Measurements from ENCODE around the gene ACSL6. TPM values are rescaled to one million over a fixed set of nuclear protein-coding genes. Genes with fewer than 3 reads are reported as not detected.

Gene ACSL6
- total RNA-seq, 1 donor from 2014 or later, result not detected

DNA sequence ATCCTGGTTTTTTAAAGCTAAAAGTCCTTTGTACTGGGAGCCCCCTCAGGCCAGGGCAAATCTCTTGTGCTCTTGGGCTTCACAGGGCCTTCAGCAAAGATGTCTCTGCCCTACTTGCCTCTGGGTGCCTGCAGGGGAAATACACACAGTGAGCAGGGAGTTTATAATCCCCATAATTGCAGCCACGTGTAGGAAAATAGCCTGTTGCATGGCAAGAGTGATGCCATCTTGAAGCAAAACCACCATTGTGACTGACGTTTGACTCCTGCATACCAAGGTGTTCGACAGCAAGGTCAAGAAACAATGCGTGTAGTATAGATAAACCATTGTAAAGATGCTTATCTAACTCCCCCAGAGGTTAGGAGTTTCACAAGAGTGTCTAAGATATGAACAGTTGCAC lies 37.6 kb upstream of the ACSL6 start:
- no peak for DNase-seq (ENCODE audit: extremely low read depth, low read depth, low spot score)

DNA sequence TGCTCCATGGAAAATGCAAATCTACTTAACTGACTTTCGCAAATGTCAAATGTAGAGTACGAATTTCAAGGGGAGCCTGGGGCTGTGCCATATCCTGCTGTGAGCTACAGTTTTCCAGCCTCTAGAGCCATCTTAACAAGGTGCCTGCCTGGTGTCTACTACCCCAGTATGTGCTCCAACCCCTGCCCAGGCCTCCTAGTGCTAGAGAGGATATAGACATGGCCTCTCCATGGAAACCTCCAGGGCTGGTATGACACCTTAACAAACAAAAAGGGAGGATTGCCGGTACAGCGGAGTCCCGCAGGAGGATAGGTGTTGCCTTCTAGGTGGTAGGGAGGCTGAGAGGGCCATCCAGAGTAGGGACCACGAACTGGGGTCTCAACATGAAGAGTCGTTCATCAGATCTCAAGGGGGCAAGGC lies 35.4 kb upstream of the ACSL6 start:
- no peak for DNase-seq (ENCODE audit: extremely low read depth, low read depth, low spot score)

DNA sequence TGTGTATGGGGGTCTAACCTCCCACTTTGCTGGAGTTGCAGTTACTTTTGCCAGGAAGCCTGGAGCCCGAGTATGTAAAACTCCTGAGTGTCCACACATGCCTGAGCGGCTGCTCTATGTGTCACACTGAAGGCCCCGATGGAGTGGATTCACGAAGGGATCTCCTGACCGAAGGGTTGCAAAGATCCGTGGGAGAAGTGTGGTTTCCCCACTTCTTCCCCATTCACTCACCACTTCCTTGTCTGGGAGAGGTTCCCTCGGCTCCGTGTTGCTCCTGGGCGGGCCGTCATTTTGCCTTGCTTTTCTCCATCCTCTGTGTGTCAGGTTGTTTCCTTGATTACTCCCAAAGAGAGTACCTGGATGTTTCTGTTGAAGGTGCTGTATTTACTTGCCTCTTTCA lies 32.7 kb upstream of the ACSL6 start:
- DNase-seq (ENCODE audit: extremely low read depth, low read depth, low spot score), result no peak

DNA sequence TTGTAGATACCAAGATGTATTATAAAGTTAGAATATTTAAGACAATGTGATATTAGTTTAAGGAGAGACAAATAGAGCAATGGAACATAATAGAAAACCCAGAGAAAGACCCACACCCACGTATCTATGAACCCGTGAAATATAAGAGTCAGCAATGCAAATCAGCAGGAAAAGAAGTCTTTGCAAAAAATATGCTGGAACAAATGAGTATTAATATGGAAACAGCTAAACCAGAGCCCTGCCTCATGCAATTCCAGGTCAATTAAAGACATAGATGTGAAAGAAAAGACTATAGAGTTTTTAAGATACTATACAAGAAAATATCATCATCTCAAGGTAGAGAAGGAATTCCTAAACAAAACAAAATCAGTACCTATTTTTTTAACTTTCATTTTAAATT lies 25.9 kb upstream of the ACSL6 start:
- DNase-seq (ENCODE audit: extremely low read depth, low read depth, low spot score), result no peak

DNA sequence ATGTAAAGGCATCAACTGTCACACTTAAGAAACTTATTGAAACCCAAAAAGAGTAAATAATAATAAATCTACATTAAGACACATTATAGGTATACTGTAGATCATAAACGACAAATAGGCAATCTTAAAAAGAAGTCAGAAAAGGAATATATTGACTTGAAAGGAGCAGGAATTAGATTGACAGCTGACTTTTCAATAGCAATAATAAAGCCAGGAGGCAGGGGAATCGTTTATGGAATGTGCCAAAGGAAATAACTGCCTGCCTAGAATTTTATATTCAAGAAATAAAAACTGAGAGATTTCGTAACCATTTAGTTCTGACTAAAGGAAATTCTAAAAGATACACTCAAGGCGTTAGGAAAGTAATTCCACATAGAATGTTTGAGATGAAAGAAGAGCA lies 21.7 kb upstream of the ACSL6 start:
- no peak for DNase-seq (ENCODE audit: extremely low read depth, low read depth, low spot score)

DNA sequence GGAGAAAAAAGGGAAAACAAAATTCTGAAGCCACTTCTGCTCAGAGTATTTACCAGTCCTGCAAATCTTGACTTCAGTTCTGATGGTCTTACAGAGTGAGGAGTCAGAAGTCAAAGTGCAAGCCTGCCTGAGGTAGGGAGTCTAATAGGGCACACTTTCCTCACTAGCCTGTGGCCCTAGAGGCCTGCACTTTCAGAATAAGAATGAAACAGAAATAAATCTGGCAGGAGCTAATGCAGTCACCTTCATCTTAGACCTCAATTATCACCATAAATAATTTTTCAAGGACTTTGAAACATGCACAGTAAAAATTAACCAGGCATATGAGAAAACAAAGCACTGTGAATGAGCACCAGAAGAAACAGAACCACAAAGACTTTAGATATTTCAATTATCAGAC lies 20.7 kb upstream of the ACSL6 start:
- DNase-seq (ENCODE audit: extremely low read depth, low read depth, low spot score), result no peak

DNA sequence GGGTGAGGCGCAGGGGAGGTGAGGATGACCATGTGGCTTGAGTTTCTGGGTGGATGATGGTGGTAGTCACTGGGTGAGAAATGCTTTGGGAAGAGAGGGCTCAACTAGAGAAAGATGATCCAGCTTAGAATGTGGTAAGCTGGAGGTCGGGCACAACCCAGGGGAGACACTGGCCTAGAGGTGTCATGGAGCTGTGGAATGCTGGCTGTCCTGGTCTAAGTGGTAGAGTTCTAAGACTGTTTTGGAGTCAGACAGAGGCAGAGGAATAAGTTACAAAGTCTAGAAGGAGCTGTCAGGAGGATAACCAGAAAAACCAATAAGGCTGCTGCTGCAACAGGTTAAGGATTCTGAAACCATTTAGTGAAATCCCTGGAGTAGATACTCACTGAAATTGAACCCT lies 19.2 kb upstream of the ACSL6 start:
- no peak for DNase-seq (ENCODE audit: extremely low read depth, low read depth, low spot score)

DNA sequence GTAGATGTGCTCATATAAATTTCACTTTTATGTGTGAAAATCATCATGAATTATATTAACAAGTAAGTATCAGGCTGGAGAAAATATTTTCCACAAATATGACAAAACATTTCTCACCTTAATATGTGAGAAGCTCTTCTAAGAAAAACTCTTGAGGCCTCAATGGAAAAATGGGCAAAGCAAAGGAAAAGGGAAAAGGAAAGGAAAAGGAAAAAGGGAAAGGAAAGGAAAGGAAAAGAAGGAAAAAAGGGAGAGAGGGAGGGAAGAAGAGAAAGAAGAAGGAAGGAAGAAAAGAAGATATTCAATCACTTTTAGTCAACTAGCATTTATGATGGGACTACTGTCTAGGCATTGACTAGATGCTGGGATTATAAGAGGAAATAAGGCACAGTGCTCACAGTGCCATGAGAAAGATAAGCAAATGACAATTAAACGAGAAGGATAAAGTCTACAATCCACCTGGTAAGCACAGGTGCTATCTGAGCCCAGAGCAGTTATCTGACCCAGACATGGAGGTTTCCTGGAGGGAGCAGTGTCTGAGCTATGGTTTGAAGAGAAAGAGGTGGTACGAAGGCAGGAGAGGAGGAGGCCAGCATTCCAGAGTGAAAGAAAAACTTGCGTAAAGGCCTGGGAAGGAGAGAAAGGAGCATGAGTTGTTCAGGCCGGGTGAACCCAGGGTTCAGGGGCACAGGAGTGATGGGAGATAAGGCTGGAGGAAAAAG lies 18.3 kb upstream of the ACSL6 start:
- no peak for DNase-seq (ENCODE audit: extremely low read depth, low read depth, low spot score)

DNA sequence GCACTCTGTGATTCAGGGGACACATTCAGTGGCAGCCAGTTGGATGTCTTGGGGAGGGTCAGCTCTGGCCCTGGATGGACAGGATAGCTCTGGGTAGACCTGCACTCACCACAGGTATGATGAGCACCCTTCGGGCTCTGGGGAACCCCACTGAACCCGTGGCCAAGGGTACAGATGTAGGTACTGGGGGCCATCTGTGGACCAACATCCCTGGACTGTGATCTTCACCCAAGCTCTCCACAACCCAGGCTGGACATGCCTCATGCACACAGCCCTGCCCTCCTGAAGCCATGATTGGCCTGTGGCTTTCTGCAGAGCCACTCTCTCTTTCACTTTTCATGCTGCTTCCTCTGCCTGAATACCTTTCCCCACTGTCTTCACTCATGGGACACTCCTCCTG lies 15.6 kb upstream of the ACSL6 start:
- DNase-seq (ENCODE audit: extremely low read depth, low read depth, low spot score), result no peak

DNA sequence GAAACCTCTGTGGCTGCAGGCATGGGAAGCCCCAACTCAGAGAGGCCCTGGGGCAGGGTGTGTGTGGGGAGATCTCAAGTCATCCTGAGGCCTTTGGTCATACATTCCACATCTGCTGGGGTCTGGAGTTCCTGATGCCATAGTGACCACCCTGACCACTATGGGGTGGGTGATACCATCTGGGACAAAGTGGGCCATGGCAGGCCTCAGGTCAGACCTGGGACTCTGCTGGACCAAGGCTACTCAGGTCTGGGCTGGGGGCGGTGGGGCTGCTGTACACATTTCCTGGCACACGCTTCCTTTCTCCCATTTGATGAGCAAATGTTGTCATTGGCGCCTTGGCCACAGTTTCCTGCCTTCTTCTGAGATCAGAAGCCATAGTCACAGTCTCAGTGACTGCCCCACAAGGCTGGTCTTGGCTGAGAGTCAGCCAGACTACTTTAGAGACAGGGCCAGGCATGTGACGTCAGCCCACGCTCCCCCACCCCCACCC lies 15.1 kb upstream of the ACSL6 start:
- DNase-seq (ENCODE audit: extremely low read depth, low read depth, low spot score), result no peak

DNA sequence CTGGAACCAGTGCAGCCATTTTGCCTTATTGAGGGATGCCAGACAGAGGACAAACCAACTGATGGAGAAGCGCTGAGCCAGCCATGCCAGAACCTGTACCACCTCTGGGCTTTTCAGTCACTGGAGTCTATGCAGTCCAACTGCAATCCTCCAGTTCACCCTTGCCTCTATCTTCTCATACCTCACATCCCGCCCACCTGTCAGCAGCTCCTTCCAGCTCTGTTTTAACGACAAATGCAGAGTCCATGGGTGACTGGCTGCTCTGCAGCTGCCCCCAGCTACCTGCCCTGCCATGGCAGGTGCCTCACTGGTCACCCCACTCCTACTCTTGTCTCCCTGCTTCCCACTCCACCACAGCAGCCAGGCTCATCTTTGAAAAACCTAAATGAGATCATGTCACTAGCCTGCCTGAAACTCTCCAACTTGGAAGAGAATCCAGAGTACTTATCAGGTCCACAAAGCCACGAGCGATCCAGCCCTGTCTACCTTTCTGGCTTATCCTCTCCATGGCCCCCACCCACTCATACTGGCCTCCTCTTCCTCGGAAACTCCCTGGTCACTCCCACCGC lies 14.0 kb upstream of the ACSL6 start:
- no peak for DNase-seq (ENCODE audit: extremely low read depth, low read depth, low spot score)

DNA sequence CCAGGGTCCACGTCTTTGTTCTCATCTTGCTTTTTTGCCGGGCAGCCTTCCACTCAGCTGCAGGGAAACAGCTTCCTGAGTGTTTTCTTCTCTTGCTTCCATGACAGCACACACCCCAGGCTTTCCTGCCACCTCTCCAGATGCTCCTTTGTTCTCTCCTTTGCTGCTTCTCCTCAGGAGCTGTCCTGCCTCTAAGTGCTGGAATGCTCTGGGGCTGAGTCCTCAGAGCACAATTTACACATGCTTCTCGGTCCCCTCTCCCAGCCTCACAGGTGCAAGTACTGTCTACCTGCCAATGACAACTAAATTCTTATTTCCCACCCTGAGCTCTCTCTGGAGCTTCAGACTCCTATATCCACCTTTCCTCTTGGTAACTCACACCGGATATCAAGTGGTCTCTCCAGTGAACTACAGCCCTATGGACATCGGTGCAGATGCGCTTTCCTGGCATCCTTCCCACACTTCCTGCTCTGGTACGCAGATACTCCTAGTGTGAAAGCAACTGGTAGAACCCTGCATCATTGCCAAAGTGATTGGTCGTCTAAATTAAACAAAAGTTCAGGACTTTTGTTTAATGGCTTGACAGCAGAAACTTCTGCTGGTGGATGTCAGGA lies 13.4 kb upstream of the ACSL6 start:
- no peak for DNase-seq (ENCODE audit: extremely low read depth, low read depth, low spot score)

DNA sequence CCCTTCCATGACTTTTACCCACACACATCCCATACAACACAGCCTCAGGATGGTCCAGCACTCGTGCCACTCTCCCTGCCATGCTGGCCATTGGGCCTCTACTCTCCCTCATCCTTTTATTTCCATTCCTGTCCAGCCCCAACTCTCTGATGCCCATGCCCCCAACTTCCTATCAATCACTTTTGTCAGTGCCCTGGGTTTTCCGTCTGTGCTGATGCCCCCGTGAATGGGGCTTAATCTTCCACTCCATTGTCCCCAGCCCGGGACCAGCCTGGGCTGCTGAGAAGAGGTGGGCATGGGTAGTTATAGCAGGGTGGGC lies 12.6 kb upstream of the ACSL6 start:
- DNase-seq (ENCODE audit: extremely low read depth, low read depth, low spot score), result no peak

DNA sequence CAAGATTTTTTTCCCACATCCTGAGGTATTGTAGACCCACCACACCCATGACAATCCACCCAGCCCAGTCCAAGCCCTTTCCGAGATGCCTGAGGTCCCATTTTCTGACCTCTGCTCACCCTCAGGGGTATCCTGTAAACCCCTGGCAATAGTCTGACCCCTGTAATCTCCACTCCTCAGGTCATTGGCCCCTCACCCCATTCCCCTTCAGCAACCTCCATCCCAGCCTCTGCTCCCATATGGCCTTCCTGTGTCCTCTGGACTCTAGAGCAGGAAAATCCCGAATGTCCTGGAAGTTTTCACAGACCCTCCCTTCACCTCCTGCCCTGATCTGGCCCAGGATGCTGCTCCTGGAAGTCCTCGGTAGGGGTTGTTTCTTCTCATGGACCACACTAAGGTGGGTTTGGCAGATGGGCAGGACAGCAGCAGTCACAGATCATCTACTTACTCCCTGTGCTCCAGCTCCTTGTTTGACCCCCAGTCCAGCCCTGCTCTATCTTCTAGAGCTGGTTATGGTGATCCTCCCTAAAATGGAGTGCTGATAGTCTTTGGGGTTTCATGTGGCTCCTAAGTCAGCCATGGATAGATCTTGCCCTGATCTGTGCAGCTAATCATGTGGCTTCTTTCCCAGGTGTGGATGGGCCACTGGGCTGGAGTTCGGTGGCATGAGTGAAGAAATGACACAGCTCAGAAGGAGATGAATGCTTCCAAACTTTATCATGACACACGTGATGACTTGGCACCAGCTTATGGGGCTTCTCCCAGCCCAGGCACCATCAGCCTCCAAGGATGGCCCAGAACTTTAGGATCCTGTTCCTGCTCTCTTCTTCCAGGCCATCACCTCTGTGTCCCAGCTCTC lies 12.0 kb upstream of the ACSL6 start:
- DNase-seq (ENCODE audit: extremely low read depth, low read depth, low spot score), result no peak

DNA sequence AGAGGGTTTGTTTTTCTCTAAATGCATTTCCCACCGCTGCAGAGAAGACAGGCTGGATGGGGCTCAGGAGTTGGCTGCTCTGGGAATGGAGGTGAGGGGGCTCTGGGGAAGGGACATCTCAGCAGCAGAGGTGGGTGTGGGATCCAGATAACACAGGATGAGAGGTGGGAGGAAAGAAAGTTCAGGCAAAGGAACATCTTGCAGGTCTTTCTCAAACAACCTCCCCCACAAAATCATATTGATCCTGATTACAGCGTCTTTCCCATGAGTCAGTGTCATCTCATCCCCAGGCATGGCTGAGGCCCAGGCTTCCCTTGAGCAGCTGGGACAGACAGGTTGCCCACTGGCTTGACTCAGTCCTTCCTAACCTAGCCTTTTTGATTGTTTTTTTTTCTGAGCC lies 11.3 kb upstream of the ACSL6 start:
- no peak for DNase-seq (ENCODE audit: extremely low read depth, low read depth, low spot score)

DNA sequence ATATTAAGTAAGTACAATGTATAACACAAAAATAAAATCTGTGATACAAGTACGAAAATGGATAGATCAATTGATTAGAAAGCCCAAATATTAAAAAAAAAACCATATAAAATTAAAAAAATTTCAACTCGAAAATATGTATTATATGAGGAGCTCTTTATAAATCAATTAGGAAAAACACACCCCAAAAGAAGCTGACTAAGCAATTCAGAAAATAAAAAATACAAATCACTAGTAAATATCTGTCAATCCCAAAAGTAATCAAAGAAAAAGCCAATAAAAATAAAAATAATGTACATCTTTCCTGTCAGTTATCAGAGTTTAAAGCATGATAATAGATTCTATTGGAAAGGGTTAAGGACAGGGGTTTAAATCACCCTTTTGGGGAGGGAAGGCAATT lies 10.2 kb upstream of the ACSL6 start:
- no peak for DNase-seq (ENCODE audit: extremely low read depth, low read depth, low spot score)

DNA sequence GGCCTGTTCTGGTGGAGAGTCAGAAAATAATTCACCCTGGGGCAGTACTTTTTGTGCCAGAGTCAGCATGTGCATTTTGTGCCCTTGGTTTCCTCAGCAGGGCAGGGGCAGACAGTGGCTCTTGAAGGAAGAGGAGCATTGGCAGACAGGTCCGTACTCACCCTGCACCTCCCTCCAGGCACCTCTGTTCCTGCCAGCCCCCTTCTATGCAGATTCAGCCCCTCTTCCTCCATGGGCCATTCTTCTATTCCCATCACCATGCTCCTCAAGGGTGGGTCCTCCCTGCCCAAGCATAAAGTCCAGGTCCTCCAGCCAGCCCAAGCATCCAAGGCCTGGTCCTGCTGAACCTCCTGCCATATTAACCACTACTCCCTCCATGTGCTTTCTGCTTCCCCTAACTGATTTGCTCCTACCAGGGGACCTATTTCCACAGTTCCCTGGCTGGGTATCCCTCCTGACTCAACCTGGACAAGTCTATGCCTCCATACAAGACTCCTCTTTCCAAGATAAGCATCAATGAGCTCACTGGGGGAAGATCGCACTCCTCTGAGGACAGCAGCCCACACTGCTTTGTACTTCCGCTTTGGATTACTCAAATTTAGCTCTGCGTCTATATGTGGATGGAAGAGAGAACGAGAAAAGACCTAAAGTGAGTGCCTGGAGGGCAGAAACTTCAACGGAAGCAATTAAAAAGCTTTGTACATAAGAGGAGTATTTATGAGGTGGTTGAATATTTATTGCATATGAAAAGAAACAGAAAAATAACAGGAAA lies 9.3 kb upstream of the ACSL6 start:
- DNase-seq (ENCODE audit: extremely low read depth, low read depth, low spot score), result no peak

DNA sequence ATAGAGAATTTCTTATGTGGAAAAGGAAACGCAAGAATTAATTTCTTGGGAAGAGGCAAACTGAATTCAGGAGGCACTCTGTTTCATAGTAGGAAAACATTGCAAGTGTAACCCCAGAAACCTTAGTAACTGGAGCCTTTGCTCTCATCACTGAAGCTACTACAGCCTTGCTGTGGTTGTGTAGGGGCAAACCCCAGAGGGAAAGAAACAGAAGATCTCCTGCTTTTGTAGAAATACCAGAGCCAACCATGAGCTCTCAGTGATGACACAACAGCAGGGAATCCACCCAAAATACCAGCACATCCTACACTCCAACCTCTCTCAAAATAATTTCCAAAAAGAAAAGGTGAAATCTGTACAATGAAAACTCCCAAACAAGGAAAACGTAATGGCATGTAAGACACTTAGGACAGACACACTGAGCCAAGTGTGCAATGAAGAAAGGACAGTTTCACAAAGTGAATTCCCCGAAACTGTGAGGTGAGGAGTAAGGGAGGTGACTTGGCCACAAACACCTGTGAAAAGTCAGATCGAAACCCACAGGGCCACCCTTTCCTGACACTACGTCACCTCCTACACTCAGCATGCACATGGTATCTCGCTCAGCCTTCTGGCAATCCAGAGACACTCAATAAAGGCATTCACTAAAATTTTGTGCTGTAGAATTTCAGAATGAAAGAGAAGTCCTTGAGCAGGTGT lies 8.5 kb upstream of the ACSL6 start:
- DNase-seq (ENCODE audit: extremely low read depth, low read depth, low spot score), result no peak

DNA sequence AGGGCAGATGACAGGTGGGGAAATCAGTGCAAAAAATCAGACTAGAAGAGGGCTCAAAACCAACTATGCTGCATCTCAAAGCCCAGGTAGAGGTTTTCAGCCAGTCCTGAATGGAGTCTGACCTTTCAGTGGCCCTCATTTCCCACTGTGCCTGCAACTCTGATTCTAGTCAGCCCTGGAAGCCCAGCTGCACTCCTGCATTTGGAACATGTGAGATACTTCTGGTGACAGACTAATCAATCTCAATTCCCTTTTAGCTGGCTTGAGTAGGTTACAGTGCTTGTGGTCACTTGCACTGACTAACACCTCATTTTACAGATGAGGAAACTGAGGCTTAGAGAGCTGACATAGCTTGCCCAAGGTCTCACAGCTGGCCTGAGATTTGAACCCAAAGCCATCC lies 7.9 kb upstream of the ACSL6 start:
- no peak for DNase-seq (ENCODE audit: extremely low read depth, low read depth, low spot score)
